NT2/D1 (cell line): ENCODE data around the gene EEFSEC.

ENCODE experiments used
- DNase-seq: peaks from one replicate; pipeline ENCODE4 v3.0.0-alpha.2; 2011; ENCODE audit warnings: low read depth, low spot score
- H3K27me3 ChIP-seq: 2 replicates; pipeline ENCODE4 v1.6.0; 2011; ENCODE audit warnings: mild to moderate bottlenecking; ENCODE audit not compliant: insufficient read length, insufficient read depth
- H3K36me3 ChIP-seq: 2 replicates; pipeline ENCODE4 v1.6.1; 2011; ENCODE audit warnings: mild to moderate bottlenecking, low read length, mixed read lengths; ENCODE audit not compliant: insufficient read depth, insufficient read length
- H3K4me1 ChIP-seq: 2 replicates; pipeline ENCODE4 v1.5.1; 2011; ENCODE audit not compliant: insufficient read depth, insufficient read length
- H3K4me3 ChIP-seq: 2 replicates; pipeline ENCODE4 v1.5.1; 2011; ENCODE audit warnings: low read depth; ENCODE audit not compliant: insufficient read length
- H3K9ac ChIP-seq: 2 replicates; pipeline ENCODE4 v1.6.0; 2011; ENCODE audit warnings: low read depth; ENCODE audit not compliant: insufficient read length
- H3K9me3 ChIP-seq: 2 replicates; pipeline ENCODE4 v1.5.1; 2011; ENCODE audit warnings: mild to moderate bottlenecking, low read length; ENCODE audit not compliant: insufficient read depth
- SUZ12 ChIP-seq: IDR thresholded peaks from 2 replicates; pipeline ENCODE4 v1.6.1; 2011; ENCODE audit not compliant: insufficient read length, insufficient read depth; ENCODE audit errors: extremely low read depth
- YY1 ChIP-seq: IDR thresholded peaks from 2 replicates; pipeline ENCODE4 v1.6.1; 2011; ENCODE audit not compliant: insufficient read length, insufficient read depth
- ZNF274 ChIP-seq: IDR thresholded peaks from 2 replicates; pipeline ENCODE4 v1.6.1; 2011; ENCODE audit warnings: mild to moderate bottlenecking, low read depth, low read length

Gene EEFSEC

GRCh38 chr3:128379367-128380160, 226.3 kb downstream of the EEFSEC start:
- H3K4me1 ChIP-seq = peaks cover 10% of the 10 kb centered on the region
- H3K9me3 ChIP-seq = no peaks in the 10 kb centered on the region
- H3K36me3 ChIP-seq = no peaks in the 10 kb centered on the region
- H3K27me3 ChIP-seq = no peaks in the 10 kb centered on the region
- DNase-seq = no peak
- no peak overlapping the region for H3K4me3 ChIP-seq
- no peak overlapping the region for H3K9ac ChIP-seq
- TF ChIP-seq SUZ12 = no peak
- TF ChIP-seq ZNF274 = no peak
- no peak for TF ChIP-seq YY1

DNA sequence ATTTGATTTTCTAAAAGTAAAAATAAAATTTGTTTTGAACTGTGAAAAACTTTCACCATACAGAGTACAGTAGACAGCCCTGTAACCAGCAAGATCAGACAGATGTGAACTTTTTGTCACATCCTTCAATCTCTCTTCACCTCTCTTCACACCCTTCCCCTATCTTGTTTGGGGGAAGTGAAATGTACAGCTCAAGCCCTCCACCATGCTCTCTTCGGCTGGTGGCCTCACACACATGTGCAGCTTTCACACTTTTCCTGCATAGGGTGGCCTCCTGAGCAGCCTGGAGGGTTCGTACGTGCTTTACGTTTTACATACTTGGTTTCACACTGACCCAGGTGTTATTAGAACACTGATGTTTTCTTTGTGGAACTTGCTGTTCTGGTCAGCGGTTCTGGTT, 227.0 kb downstream of the EEFSEC start:
- Histone ChIP-seq H3K4me3 (no peak overlapping the region), H3K9me3 (no peaks in the 10 kb centered on the region), H3K9ac (no peak overlapping the region), H3K4me1 (peaks cover 10% of the 10 kb centered on the region), H3K27me3 (no peaks in the 10 kb centered on the region), H3K36me3 (no peaks in the 10 kb centered on the region)
- no peak for DNase-seq
- TF ChIP-seq YY1 = no peak
- no peak for TF ChIP-seq ZNF274
- no peak for TF ChIP-seq SUZ12

DNA sequence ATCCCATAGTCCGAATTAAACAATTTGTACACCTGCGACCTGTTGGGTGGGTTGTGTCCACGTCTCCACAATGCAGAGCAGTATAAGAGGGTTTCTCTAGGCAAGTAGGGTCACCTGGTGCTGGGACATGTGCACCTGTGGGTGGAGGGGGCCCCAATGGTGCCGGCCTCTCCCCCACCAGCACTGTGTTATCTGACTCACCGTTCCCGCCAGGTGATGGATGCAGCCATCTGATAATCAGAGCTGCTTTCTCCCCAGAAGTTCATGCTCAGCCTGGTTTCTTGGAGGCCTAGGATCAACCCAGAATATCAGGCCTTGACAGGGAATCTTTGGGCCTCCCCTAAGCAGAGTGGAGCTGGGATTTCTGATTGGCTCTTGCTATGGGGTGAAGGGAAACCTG, 227.4 kb downstream of the EEFSEC start:
- H3K9me3 ChIP-seq = no peaks in the 10 kb centered on the region
- no peak overlapping the region for H3K9ac ChIP-seq
- no peak for TF ChIP-seq YY1
- TF ChIP-seq SUZ12 = no peak
- no peak for TF ChIP-seq ZNF274
- no peaks in the 10 kb centered on the region for H3K36me3 ChIP-seq
- H3K27me3 ChIP-seq = no peaks in the 10 kb centered on the region
- H3K4me1 ChIP-seq = peaks cover 10% of the 10 kb centered on the region
- no peak for DNase-seq
- no peak overlapping the region for H3K4me3 ChIP-seq

GRCh38 chr3:128381609-128382008, 228.3 kb downstream of the EEFSEC start:
- H3K4me1 ChIP-seq = peaks cover 10% of the 10 kb centered on the region

GRCh38 chr3:128382221-128382807, 229.0 kb downstream of the EEFSEC start:
- TF ChIP-seq SUZ12 (no peak), YY1 (no peak), ZNF274 (no peak)
- no peaks in the 10 kb centered on the region for H3K9me3 ChIP-seq
- H3K9ac ChIP-seq = no peak overlapping the region
- no peak for DNase-seq
- no peaks in the 10 kb centered on the region for H3K27me3 ChIP-seq
- peaks cover 10% of the 10 kb centered on the region for H3K4me1 ChIP-seq
- no peak overlapping the region for H3K4me3 ChIP-seq
- H3K36me3 ChIP-seq = no peaks in the 10 kb centered on the region

More at GRCh38 chr3:128381609-128382008, 228.3 kb downstream of the EEFSEC start:
- H3K36me3 ChIP-seq = no peaks in the 10 kb centered on the region
- H3K9ac ChIP-seq = no peak overlapping the region
- TF ChIP-seq SUZ12 (no peak), YY1 (no peak), ZNF274 (no peak)
- no peaks in the 10 kb centered on the region for H3K9me3 ChIP-seq
- no peak for DNase-seq
- no peak overlapping the region for H3K4me3 ChIP-seq
- H3K27me3 ChIP-seq = no peaks in the 10 kb centered on the region

GRCh38 chr3:128383316-128384235, 230.3 kb downstream of the EEFSEC start:
- no peak for DNase-seq
- Histone ChIP-seq H3K4me3 (no peak overlapping the region), H3K27me3 (no peaks in the 10 kb centered on the region), H3K9me3 (no peaks in the 10 kb centered on the region), H3K9ac (no peak overlapping the region), H3K4me1 (peaks cover 4% of the 10 kb centered on the region), H3K36me3 (no peaks in the 10 kb centered on the region)
- TF ChIP-seq SUZ12 (no peak), YY1 (no peak), ZNF274 (no peak)
